ENCODE results near the gene PGAP2. TPM values are rescaled to one million over a fixed set of nuclear protein-coding genes. Genes with fewer than 3 reads are reported as not detected.

The PGAP2 gene
- total RNA-seq, 1 experiment from 2014 or later: 30.5 TPM

- CTCF ChIA-PET: interaction anchor here (1.5 kb wide), 1 partner anchor 13 kb away, joined by 4 read pairs; no protein-coding TSS in a partner anchor
- DNase-seq (ENCODE audit: low read depth, low spot score) (no peak), ATAC-seq (no peak)
- no peak overlapping the region for H3K4me2 ChIP-seq (ENCODE audit: low read length)
- RAD21 ChIA-PET (ENCODE audit: low non-redundant PET in 1 of 2, low total read pairs in 2 of 2, uncharacterized antibody in 2 of 2, unreplicated experiment in 2 of 2): no interaction called here
- POLR2A ChIA-PET: interaction anchor here (0.8 kb wide), 1 partner anchor 18 kb away, joined by 3 read pairs; the partner anchor contains the start of gene STIM1
- no peaks in the 10 kb centered on the region for H4K20me1 ChIP-seq (ENCODE audit: insufficient read depth)
- no peak for TF ChIP-seq EZH2 (IDR thresholded peaks at IDR 0.05)
- intact Hi-C loops (cut with micrococcal nuclease): no loop called here
- H3K36me3 ChIP-seq (ENCODE audit: control insufficient read depth in 1 of 2, insufficient read depth in 2 of 2, low read length in 2 of 2): peaks cover 2 to 5% of the 10 kb centered on the region in 2 experiments; a peak in 1 of 4 replicates
- H3K27ac ChIP-seq (ENCODE audit: low read depth, low read length): no peak overlapping the region
- no peak overlapping the region for H2AFZ ChIP-seq (ENCODE audit: low read depth, low read length, poor library complexity, severe bottlenecking)
- no peaks in the 10 kb centered on the region for H3K9me2 ChIP-seq (ENCODE audit: insufficient read depth)
- H3K4me1 ChIP-seq (ENCODE audit: control insufficient read depth in 1 of 2, insufficient read depth in 2 of 2, low read length in 2 of 2): peaks cover 10 to 33% of the 10 kb centered on the region in 2 experiments
- no peak overlapping the region for H3K4me3 ChIP-seq (replicated peaks in 1 of 2; ENCODE audit: low read depth in 1 of 2, low read length in 2 of 2)
- H3K79me2 ChIP-seq (ENCODE audit: insufficient read depth, low read length): peaks cover 83% of the 10 kb centered on the region
- BruUV-seq (replicated peaks): no TSS peak
- no peaks in the 10 kb centered on the region for H3K9me3 ChIP-seq (ENCODE audit: control insufficient read depth in 1 of 2, insufficient read depth in 1 of 2, low read depth in 1 of 2, low read length in 2 of 2)
- no peak overlapping the region for H3K9ac ChIP-seq (ENCODE audit: low read length)
- no peaks in the 10 kb centered on the region for H3K27me3 ChIP-seq (ENCODE audit: insufficient read depth, low read length)
These were observed 28.5 kb downstream of the PGAP2 start for GRCh38 chr11:3836903-3837302.

- peaks cover 75% of the 10 kb centered on the region for H3K79me2 ChIP-seq (ENCODE audit: insufficient read depth, low read length)
- DNase-seq (ENCODE audit: low read depth, low spot score) (no peak), ATAC-seq (no peak)
- no peaks in the 10 kb centered on the region for H3K9me2 ChIP-seq (ENCODE audit: insufficient read depth)
- H2AFZ ChIP-seq (ENCODE audit: low read depth, low read length, poor library complexity, severe bottlenecking): no peak overlapping the region
- no peaks in the 10 kb centered on the region for H4K20me1 ChIP-seq (ENCODE audit: insufficient read depth)
- no peaks in the 10 kb centered on the region for H3K9me3 ChIP-seq (ENCODE audit: control insufficient read depth in 1 of 2, insufficient read depth in 1 of 2, low read depth in 1 of 2, low read length in 2 of 2)
- no peak overlapping the region for H3K9ac ChIP-seq (ENCODE audit: low read length)
- H3K4me1 ChIP-seq (ENCODE audit: control insufficient read depth in 1 of 2, insufficient read depth in 2 of 2, low read length in 2 of 2): peaks cover 11 to 36% of the 10 kb centered on the region in 2 experiments
- no peak overlapping the region for H3K4me3 ChIP-seq (replicated peaks in 1 of 2; ENCODE audit: low read depth in 1 of 2, low read length in 2 of 2)
- ChIA-PET CTCF (interaction anchor here (1.5 to 2.3 kb wide), 2 partner anchors 12 to 235 kb away, joined by 4 to 7 read pairs; no protein-coding TSS in a partner anchor), RAD21 (ENCODE audit: low non-redundant PET in 1 of 2, low total read pairs in 2 of 2, uncharacterized antibody in 2 of 2, unreplicated experiment in 2 of 2) (no interaction called here), POLR2A (no interaction called here)
- peaks cover 2 to 5% of the 10 kb centered on the region in 2 experiments; a peak in 1 of 4 replicates for H3K36me3 ChIP-seq (ENCODE audit: control insufficient read depth in 1 of 2, insufficient read depth in 2 of 2, low read length in 2 of 2)
- no peak overlapping the region for H3K27ac ChIP-seq (ENCODE audit: low read depth, low read length)
- no peak for TF ChIP-seq CEBPB (IDR thresholded peaks at IDR 0.05; ENCODE audit: low read depth)
- TF ChIP-seq SRF (IDR thresholded peaks at IDR 0.05; ENCODE audit: low read depth): no peak
- TF ChIP-seq EZH2phosphoT487 (IDR thresholded peaks at IDR 0.05; ENCODE audit: borderline replicate concordance): no peak
- TF ChIP-seq, protein P1, sequence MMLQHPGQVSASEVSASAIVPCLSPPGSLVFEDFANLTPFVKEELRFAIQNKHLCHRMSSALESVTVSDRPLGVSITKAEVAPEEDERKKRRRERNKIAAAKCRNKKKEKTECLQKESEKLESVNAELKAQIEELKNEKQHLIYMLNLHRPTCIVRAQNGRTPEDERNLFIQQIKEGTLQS (IDR thresholded peaks at IDR 0.05): no peak
- TF ChIP-seq SP1 (IDR thresholded peaks at IDR 0.05; ENCODE audit: low read depth): no peak
- TF ChIP-seq ZBTB33 (IDR thresholded peaks at IDR 0.05; ENCODE audit: extremely low read depth, insufficient replicate concordance, low read length): no peak
- no peak for TF ChIP-seq ZNF274 (IDR thresholded peaks at IDR 0.05; ENCODE audit: low read depth, low read length)
- no TSS peak for BruUV-seq (replicated peaks)
- intact Hi-C loops (cut with micrococcal nuclease): no loop called here
- H3K4me2 ChIP-seq (ENCODE audit: low read length): no peak overlapping the region
- no peaks in the 10 kb centered on the region for H3K27me3 ChIP-seq (ENCODE audit: insufficient read depth, low read length)
These were observed 29.4 kb downstream of the PGAP2 start for GRCh38 chr11:3837793-3838192.

Data from HCT116 (cell line).